ENCODE data around the gene RHOBTB3. TPM values are rescaled to one million over a fixed set of nuclear protein-coding genes. Genes with fewer than 3 reads are reported as not detected.

The RHOBTB3 gene
- total RNA-seq, 1 donor from 2014 or later, result 55.9 TPM

DNA sequence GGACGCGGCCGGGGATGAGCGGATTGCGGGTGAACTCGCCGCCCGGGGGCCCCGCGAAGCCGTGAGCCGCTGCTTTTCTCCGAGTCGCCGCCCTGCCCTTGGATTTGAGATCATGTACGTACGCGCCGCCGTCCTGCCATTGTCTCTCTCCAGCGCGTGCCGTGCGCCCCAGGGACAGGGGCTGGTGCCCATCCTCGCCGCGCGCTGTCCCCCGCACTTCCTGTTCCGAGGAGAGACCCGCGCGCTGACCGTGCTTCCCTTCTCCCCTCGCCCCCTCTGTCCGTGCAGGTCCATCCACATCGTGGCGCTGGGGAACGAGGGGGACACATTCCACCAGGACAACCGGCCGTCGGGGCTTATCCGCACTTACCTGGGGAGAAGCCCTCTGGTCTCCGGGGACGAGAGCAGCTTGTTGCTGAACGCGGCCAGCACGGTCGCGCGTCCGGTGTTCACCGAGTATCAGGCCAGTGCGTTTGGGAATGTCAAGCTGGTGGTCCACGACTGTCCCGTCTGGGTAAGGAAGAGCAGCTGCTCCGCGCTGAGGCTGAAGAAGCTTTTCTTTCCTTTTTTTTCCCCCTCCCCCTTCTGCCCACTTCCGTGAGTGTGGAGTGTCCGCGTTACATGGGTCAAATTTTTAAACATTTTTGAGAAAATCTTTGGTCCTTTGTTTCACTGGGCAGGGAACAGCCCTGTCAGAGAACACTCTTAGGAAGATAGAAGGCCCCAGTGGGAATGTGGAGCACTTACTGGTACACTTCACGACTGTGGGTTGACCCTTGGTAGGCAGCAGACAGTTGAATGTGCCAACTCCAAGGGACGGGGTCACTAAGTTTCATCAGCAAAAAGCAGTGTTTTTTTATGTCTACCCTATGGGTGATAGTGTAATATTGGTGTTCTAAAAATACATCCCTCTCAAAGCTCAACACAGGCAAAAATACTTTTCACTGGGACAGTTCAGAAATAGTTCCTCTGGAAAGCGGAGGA is 727 bp downstream of the RHOBTB3 start:
- H3K4me1 Mint-ChIP-seq (ENCODE audit: low read depth), result peaks cover 59% of the 10 kb centered on the region
- DNase-seq (ENCODE audit: low spot score, unreplicated experiment), result peak; percentile 44
- peaks cover 2% of the 10 kb centered on the region for H3K36me3 Mint-ChIP-seq (ENCODE audit: insufficient read depth)
- TF ChIP-seq, protein P1, sequence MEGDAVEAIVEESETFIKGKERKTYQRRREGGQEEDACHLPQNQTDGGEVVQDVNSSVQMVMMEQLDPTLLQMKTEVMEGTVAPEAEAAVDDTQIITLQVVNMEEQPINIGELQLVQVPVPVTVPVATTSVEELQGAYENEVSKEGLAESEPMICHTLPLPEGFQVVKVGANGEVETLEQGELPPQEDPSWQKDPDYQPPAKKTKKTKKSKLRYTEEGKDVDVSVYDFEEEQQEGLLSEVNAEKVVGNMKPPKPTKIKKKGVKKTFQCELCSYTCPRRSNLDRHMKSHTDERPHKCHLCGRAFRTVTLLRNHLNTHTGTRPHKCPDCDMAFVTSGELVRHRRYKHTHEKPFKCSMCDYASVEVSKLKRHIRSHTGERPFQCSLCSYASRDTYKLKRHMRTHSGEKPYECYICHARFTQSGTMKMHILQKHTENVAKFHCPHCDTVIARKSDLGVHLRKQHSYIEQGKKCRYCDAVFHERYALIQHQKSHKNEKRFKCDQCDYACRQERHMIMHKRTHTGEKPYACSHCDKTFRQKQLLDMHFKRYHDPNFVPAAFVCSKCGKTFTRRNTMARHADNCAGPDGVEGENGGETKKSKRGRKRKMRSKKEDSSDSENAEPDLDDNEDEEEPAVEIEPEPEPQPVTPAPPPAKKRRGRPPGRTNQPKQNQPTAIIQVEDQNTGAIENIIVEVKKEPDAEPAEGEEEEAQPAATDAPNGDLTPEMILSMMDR (IDR thresholded peaks at IDR 0.05; ENCODE audit: unreplicated experiment), result no peak
- no peaks in the 10 kb centered on the region for H3K9me3 Mint-ChIP-seq (ENCODE audit: low read depth)
- H3K27me3 Mint-ChIP-seq, result no peaks in the 10 kb centered on the region
- peak overlapping the region; percentile 92 for H3K4me3 Mint-ChIP-seq (ENCODE audit: low read depth)
- H3K27ac Mint-ChIP-seq, result peak overlapping the region; percentile 97

- no peak for DNase-seq (ENCODE audit: low spot score, unreplicated experiment)
- H3K9me3 Mint-ChIP-seq (ENCODE audit: low read depth), result no peaks in the 10 kb centered on the region
- no peaks in the 10 kb centered on the region for H3K27me3 Mint-ChIP-seq
- peaks cover 5% of the 10 kb centered on the region for H3K36me3 Mint-ChIP-seq (ENCODE audit: insufficient read depth)
- no peak overlapping the region for H3K27ac Mint-ChIP-seq
- peaks cover 52% of the 10 kb centered on the region for H3K4me1 Mint-ChIP-seq (ENCODE audit: low read depth)
- H3K4me3 Mint-ChIP-seq (ENCODE audit: low read depth), result peak overlapping the region; percentile 92
- TF ChIP-seq, protein P1 (IDR thresholded peaks at IDR 0.05; ENCODE audit: unreplicated experiment), result no peak
Observed at GRCh38 chr5:95733107-95733665, 2.0 kb downstream of the RHOBTB3 start.

DNA sequence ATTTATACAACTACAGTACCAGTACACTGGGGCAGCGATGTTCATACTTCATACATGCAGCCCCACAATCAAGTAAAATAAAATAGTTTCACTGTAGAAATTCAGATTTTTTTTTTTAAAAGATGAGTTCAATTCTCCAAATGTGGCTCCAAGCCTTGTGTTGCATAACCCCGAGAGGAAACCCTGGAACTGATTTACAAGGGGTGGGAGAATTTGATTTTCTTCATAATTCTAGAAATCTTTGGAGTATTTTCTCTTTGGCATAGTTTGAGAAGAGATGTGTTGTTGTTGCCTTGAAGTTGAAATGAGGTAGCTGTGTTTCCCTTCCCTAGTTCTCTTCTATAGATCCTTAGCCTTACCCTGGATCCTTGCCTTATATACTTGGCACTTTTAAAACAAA is 3.1 kb downstream of the RHOBTB3 start:
- Mint-ChIP-seq H3K4me1 (ENCODE audit: low read depth) (peaks cover 47% of the 10 kb centered on the region), H3K36me3 (ENCODE audit: insufficient read depth) (peaks cover 8% of the 10 kb centered on the region), H3K9me3 (ENCODE audit: low read depth) (no peaks in the 10 kb centered on the region), H3K27me3 (no peaks in the 10 kb centered on the region), H3K27ac (no peak overlapping the region), H3K4me3 (ENCODE audit: low read depth) (no peak overlapping the region)
- no peak for DNase-seq (ENCODE audit: low spot score, unreplicated experiment)
- TF ChIP-seq, protein P1 (IDR thresholded peaks at IDR 0.05; ENCODE audit: unreplicated experiment), result no peak

- H3K9me3 Mint-ChIP-seq (ENCODE audit: low read depth), result no peaks in the 10 kb centered on the region
- TF ChIP-seq, protein P1 (IDR thresholded peaks at IDR 0.05; ENCODE audit: unreplicated experiment), result no peak
- no peak overlapping the region for H3K27ac Mint-ChIP-seq
- peaks cover 42% of the 10 kb centered on the region for H3K4me1 Mint-ChIP-seq (ENCODE audit: low read depth)
- H3K4me3 Mint-ChIP-seq (ENCODE audit: low read depth), result no peak overlapping the region
- no peaks in the 10 kb centered on the region for H3K27me3 Mint-ChIP-seq
- peaks cover 13% of the 10 kb centered on the region for H3K36me3 Mint-ChIP-seq (ENCODE audit: insufficient read depth)
- DNase-seq (ENCODE audit: low spot score, unreplicated experiment), result no peak
Observed at GRCh38 chr5:95734906-95735305, 3.8 kb downstream of the RHOBTB3 start.

DNA sequence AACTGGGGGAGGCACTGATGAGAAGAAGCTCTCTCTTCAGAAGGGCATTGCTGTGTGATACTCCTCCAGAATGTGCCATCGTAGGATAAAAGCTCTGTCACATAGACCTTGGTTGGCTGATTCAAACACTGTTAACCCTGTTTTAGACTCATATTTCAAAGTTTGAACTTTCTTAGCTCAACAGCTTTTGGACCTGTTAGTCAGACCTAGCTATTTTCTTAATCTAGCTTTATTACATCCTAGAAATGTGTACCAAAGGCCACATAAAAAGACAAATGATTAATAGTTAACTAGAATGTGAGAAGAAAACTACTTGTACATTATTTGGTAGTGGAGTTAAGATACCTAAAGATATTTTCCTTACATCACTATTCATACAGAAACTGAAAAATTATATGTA is 4.3 kb downstream of the RHOBTB3 start:
- Mint-ChIP-seq H3K4me1 (ENCODE audit: low read depth) (peaks cover 37% of the 10 kb centered on the region), H3K27ac (no peak overlapping the region), H3K36me3 (ENCODE audit: insufficient read depth) (peaks cover 16% of the 10 kb centered on the region), H3K4me3 (ENCODE audit: low read depth) (no peak overlapping the region), H3K9me3 (ENCODE audit: low read depth) (no peaks in the 10 kb centered on the region), H3K27me3 (no peaks in the 10 kb centered on the region)
- no peak for DNase-seq (ENCODE audit: low spot score, unreplicated experiment)
- TF ChIP-seq, protein P1 (IDR thresholded peaks at IDR 0.05; ENCODE audit: unreplicated experiment), result no peak
